GM12878 (cell line): ENCODE results near the gene CHD9. TPM values are rescaled to one million over a fixed set of nuclear protein-coding genes. Genes with fewer than 3 reads are reported as not detected.

Experiments used
- ATAC-seq: fragments of 200-7000 bp; cut with Tn5 transposase; 3 replicates; pipeline ENCODE4 v1.9.1; 2020; ENCODE audit warnings: mild to moderate bottlenecking, moderate library complexity
- BruUV-seq: library from RNA; stranded (reverse); fragments of 400-500 nt; replicated peaks from 2 replicates; lab custom pipeline; 2021; lab: Mats Ljungman, UMichigan
- CTCF ChIA-PET: fragments of 300-600 bp; sonication (Branson Sonifier 250); formaldehyde crosslinking; extraction: SDS; loops from one replicate; lab custom pipeline; 2021; ENCODE audit warnings: inconsistent platforms; lab: Yijun Ruan, JAX
- POLR2A ChIA-PET: fragments of 350-600 bp; formaldehyde crosslinking; extraction: SDS; loops from one replicate; lab custom pipeline; 2021; ENCODE audit warnings: inconsistent platforms; lab: Charles Lee
- RAD21 ChIA-PET: fragments of 300-600 bp; sonication (Branson Sonifier 250); formaldehyde crosslinking; loops from one replicate; lab custom pipeline; 2023; ENCODE audit warnings: antibody characterized with exemption; ENCODE audit not compliant: unreplicated experiment; lab: Charles Lee
- SMC1A ChIA-PET: fragments of 300-600 bp; sonication (Branson Sonifier 250); formaldehyde crosslinking; loops from one replicate; lab custom pipeline; 2023; ENCODE audit not compliant: unreplicated experiment, uncharacterized antibody; lab: Charles Lee
- DNase-seq: peaks from one replicate; pipeline ENCODE4 v3.0.0-alpha.2; 2011; ENCODE audit warnings: low read depth, low spot score
- FAIRE-seq: peaks from 3 replicates; lab custom pipeline; 2011; peaks lifted over from hg19 to GRCh38; lab: Jason Lieb, UNC
- H2AFZ ChIP-seq: 2 replicates; pipeline ENCODE4 v1.6.0; 2011; ENCODE audit warnings: low read depth, low read length, control low read depth; ENCODE audit not compliant: control insufficient read depth
- H3K27ac ChIP-seq: 2 replicates; pipeline ENCODE4 v1.5.1; 2011; ENCODE audit warnings: control low read depth; ENCODE audit not compliant: control insufficient read depth, insufficient read depth
- H3K27me3 ChIP-seq, 2 experiments: replicated peaks in 1 of 2; 2 replicates each; pipeline versions ENCODE4 v1.6.0 to v1.6.1; 2011; ENCODE audit warnings: low read length in 1 of 2; ENCODE audit not compliant: control insufficient read depth in 2 of 2, insufficient read depth in 2 of 2
- H3K36me3 ChIP-seq, 2 experiments: 2 replicates each; pipeline ENCODE4 v1.5.1; 2011; ENCODE audit warnings: low read length in 1 of 2; ENCODE audit not compliant: control insufficient read depth in 2 of 2, insufficient read depth in 2 of 2
- H3K4me1 ChIP-seq: 2 replicates; pipeline ENCODE4 v1.6.1; 2011; ENCODE audit warnings: mild to moderate bottlenecking, low read length, moderate library complexity, mixed read lengths; ENCODE audit not compliant: control insufficient read depth, insufficient read depth
- H3K4me2 ChIP-seq: 2 replicates; pipeline ENCODE4 v1.6.0; 2011; ENCODE audit warnings: control low read depth; ENCODE audit not compliant: control insufficient read depth, insufficient read depth
- H3K4me3 ChIP-seq: fragments of 200-600 bp; sonication (generic); 2 replicates; pipeline ENCODE4 v1.5.1; 2016
- H3K79me2 ChIP-seq: 2 replicates; pipeline ENCODE4 v1.6.0; 2011; ENCODE audit warnings: low read length; ENCODE audit not compliant: control insufficient read depth, insufficient read depth
- H3K9ac ChIP-seq: 2 replicates; pipeline ENCODE4 v1.8.0; 2011; ENCODE audit warnings: low read length, control low read depth, mixed read lengths; ENCODE audit not compliant: control insufficient read depth, insufficient read depth
- H3K9me3 ChIP-seq: replicated peaks from 3 replicates; pipeline ENCODE4 v1.5.1; 2011; ENCODE audit warnings: mild to moderate bottlenecking, low read length; ENCODE audit not compliant: control insufficient read depth, insufficient read depth
- H4K20me1 ChIP-seq: 2 replicates; pipeline ENCODE4 v1.6.0; 2011; ENCODE audit not compliant: control insufficient read depth, insufficient read depth
- BHLHE40 ChIP-seq, 2 experiments: fragments of 450-650 bp in 1 of 2; IDR thresholded peaks; 2 replicates each; pipeline ENCODE4 v1.6.1; 2011 to 2017; ENCODE audit warnings: low read depth in 2 of 2, borderline replicate concordance in 1 of 2, improper control_type of control experiment in 1 of 2, low read length in 1 of 2, mild to moderate bottlenecking in 1 of 2
- BMI1 ChIP-seq: fragments of 450-650 bp; IDR thresholded peaks from 2 replicates; pipeline ENCODE4 v1.6.1; 2016; ENCODE audit warnings: mild to moderate bottlenecking, moderate library complexity, borderline replicate concordance
- CREM ChIP-seq: IDR thresholded peaks from 2 replicates; pipeline ENCODE4 v1.6.1; 2014; ENCODE audit warnings: antibody characterized with exemption, low read depth
- E2F8 ChIP-seq: fragments of 450-650 bp; IDR thresholded peaks from 2 replicates; pipeline ENCODE4 v1.6.1; 2018; ENCODE audit warnings: mild to moderate bottlenecking, low read depth, moderate library complexity; ENCODE audit not compliant: partially characterized antibody
- E4F1 ChIP-seq: fragments of 450-650 bp; IDR thresholded peaks from 2 replicates; pipeline ENCODE4 v1.6.1; 2018; ENCODE audit warnings: borderline replicate concordance, mild to moderate bottlenecking; ENCODE audit not compliant: partially characterized antibody
- ESRRA ChIP-seq: IDR thresholded peaks from 2 replicates; pipeline ENCODE4 v1.6.1; 2012; ENCODE audit warnings: mild to moderate bottlenecking, low read length, improper control_type of control experiment
- FOS ChIP-seq: IDR thresholded peaks from 3 replicates; pipeline ENCODE4 v1.6.1; 2011; ENCODE audit warnings: borderline replicate concordance; ENCODE audit not compliant: insufficient read length; ENCODE audit errors: extremely low read depth
- IKZF1 ChIP-seq: fragments of 450-650 bp; conservative IDR thresholded peaks from 2 replicates; pipeline ENCODE4 v1.6.1; 2017; ENCODE audit warnings: antibody characterized with exemption, mild to moderate bottlenecking
- MTA3 ChIP-seq: IDR thresholded peaks from 2 replicates; pipeline ENCODE4 v1.6.1; 2012; ENCODE audit warnings: low read length, inconsistent platforms, borderline replicate concordance
- NFYB ChIP-seq: IDR thresholded peaks from 2 replicates; pipeline ENCODE4 v1.6.1; 2011; ENCODE audit warnings: low read depth, mild to moderate bottlenecking, low read length, improper control_type of control experiment, moderate library complexity; ENCODE audit not compliant: insufficient read depth
- PKNOX1 ChIP-seq: fragments of 450-650 bp; IDR thresholded peaks from 2 replicates; pipeline ENCODE4 v1.6.1; 2016; ENCODE audit warnings: mild to moderate bottlenecking
- POLR2AphosphoS2 ChIP-seq: IDR thresholded peaks from 2 replicates; pipeline ENCODE4 v1.6.1; 2011; ENCODE audit warnings: low read depth, mild to moderate bottlenecking, low read length, improper control_type of control experiment, moderate library complexity
- RCOR1 ChIP-seq: conservative IDR thresholded peaks from 2 replicates; pipeline ENCODE4 v1.6.1; 2012; ENCODE audit warnings: low read depth, low read length, improper control_type of control experiment
- SREBF2 ChIP-seq: IDR thresholded peaks from 2 replicates; pipeline ENCODE4 v1.6.1; 2012; ENCODE audit warnings: mild to moderate bottlenecking, low read length
- USF2 ChIP-seq: IDR thresholded peaks from 2 replicates; pipeline ENCODE4 v1.6.1; 2011; ENCODE audit warnings: low read depth, low read length, improper control_type of control experiment, borderline replicate concordance
- in situ Hi-C: fragments of 300-500 bp; cut with MboI; formaldehyde crosslinking; loops from 9 replicates; pipeline ENCODE4 v1.14.3; 2018; ENCODE audit warnings: mixed read lengths
- intact Hi-C: fragments of 100-400 bp; cut with micrococcal nuclease; formaldehyde crosslinking; loops from one replicate; pipeline ENCODE4 v1.14.2; 2022; ENCODE audit not compliant: unreplicated experiment
- polyA plus RNA-seq, 11 experiments: library from polyadenylated mRNA; depleted of rRNA in 4 of 11; unstranded in 6 of 11; stranded (reverse) in 5 of 11; fragments of >200 nt; fragmentation: Nextera tagmentation in 4 of 11; fragmentation: Illumina TruSeq in 1 of 11; extraction: Ambion mirVana in 4 of 11; extraction: Trizol in 1 of 11; gene quantifications; 1 replicate in 1 of 11; 2 replicates in 10 of 11; pipeline versions ENCODE4 v1.2.1 to v1.2.3, GENCODE V29; 2011 to 2016; ENCODE audit warnings: inconsistent platforms in 2 of 11, missing spikeins in 2 of 11, low read depth in 1 of 11
- total RNA-seq, 4 experiments: library from RNA; depleted of rRNA in 3 of 4; stranded (reverse); fragments of >200 nt in 3 of 4; fragmentation: Illumina TruSeq in 1 of 4; extraction: Trizol in 1 of 4; gene quantifications; 2 replicates each; pipeline versions ENCODE4 v1.2.1 to v1.2.3, GENCODE V29; 2013 to 2021

The CHD9 gene
- total and polyA plus RNA-seq, 10 of the 15 experiments (the other 5 are each of a cell fraction or from before 2014, with no cell fraction given), result 29.2 to 95.7 (median 54.3) TPM

- POLR2A ChIA-PET, result interaction anchor here (2.0 kb wide), 1 partner anchor 30 kb away, joined by 7 read pairs; no protein-coding TSS in a partner anchor
- TF ChIP-seq FOS (no peak), BMI1 (no peak), E4F1 (no peak), IKZF1 (no peak), POLR2AphosphoS2 (no peak), SREBF2 (no peak), CREM (no peak), ESRRA (no peak), RCOR1 (no peak), USF2 (no peak), E2F8 (no peak), MTA3 (no peak), BHLHE40 (IDR thresholded peaks at IDR 0.05; ENCODE audit: borderline replicate concordance in 1 of 2, low read depth in 2 of 2, low read length in 1 of 2) (no peak), PKNOX1 (no peak), NFYB (no peak)
Observed at GRCh38 chr16:53081032-53081424, 26.2 kb downstream of the CHD9 start.

More at GRCh38 chr16:53081032-53081424, 26.2 kb downstream of the CHD9 start:
- no peaks in the 10 kb centered on the region; a peak in 3 of 4 replicates for H3K36me3 ChIP-seq
- ChIA-PET CTCF (no interaction called here), RAD21 (interaction anchor here (3.3 kb wide), 1 partner anchor 10 kb away, joined by 15 read pairs; no protein-coding TSS in a partner anchor), SMC1A (interaction anchor here (1.1 to 1.5 kb wide), 2 partner anchors 11 to 19 kb away, joined by 3 to 5 read pairs; no protein-coding TSS in a partner anchor)
- H4K20me1 ChIP-seq, result no peaks in the 10 kb centered on the region
- no peak overlapping the region for H3K27ac ChIP-seq
- H3K4me2 ChIP-seq, result no peak overlapping the region
- FAIRE-seq, result no peak
- no peak overlapping the region for H3K9ac ChIP-seq
- peaks cover 9% of the 10 kb centered on the region for H3K79me2 ChIP-seq
- no peaks in the 10 kb centered on the region for H3K9me3 ChIP-seq
- peaks cover 4% of the 10 kb centered on the region; the same call in 1 of the 2 replicates for H3K4me1 ChIP-seq
- intact Hi-C loops, result no loop called here
- H3K27me3 ChIP-seq, result no peaks in the 10 kb centered on the region
- in situ Hi-C loops, result no loop called here
- H3K4me3 ChIP-seq, result no peak overlapping the region
- TSS peak; percentile 15 for BruUV-seq
- no peak overlapping the region for H2AFZ ChIP-seq
- no peak for DNase-seq
- no peak for ATAC-seq
